T-helper 2 cell treated with Interferon-gamma antibody and Interleukin-4, amounts not matched to agents 100 ng/mL and 5 ng/mL, for 36 hours (primary cell): Measurements from ENCODE around the gene ADRM1. TPM values are rescaled to one million over a fixed set of nuclear protein-coding genes. Genes with fewer than 3 reads are reported as not detected.

Experiments used
- intact Hi-C: fragments of 100-400 bp; cut with micrococcal nuclease; formaldehyde crosslinking; loops from one replicate; pipeline ENCODE4 v1.15.1; 2023
- total RNA-seq: library from RNA; stranded (reverse); gene quantifications from 2 replicates; pipeline ENCODE4 v1.2.3, GENCODE V29; 2022

ADRM1 gene
- total RNA-seq, 1 donor from 2014 or later = 114 TPM

DNA sequence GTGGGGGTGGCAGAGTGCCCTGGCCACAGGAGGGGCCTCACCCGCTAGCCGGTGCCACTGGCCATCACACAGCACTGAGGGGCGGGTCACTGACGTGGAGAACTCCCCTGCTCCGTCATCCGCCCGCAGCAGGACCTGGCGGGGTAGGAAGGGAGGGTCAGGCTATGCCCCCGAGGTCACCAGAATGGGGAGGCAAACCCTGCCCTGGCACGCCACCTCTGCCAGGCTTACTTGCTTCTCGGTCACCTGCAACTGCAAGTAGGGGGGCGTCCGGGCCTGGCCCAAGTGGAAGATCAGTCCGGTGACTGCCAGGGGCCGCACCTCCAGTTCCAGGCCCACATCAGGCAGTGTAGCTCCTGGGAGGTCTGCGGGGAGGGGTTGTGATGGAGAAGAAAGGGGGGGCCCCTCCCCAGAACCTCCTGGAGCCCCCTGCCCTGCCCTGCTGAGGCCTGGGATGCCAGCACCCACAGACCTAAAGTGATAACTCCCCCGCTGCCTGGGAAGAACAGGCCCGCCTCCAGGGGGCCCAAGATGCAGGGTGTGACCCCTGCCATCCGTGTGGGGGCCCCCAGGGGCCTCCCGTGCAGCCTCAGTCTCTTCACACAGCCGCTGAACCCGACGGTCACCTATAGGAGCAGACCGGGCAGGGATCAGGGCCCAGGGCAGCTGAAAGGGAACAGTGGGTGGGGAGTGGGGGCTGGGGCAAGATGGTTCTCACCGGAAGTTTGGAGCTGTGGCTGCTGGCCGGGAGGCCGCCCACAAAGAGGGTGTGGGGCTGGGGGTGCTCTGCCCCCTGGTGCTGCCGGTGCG is 7.4 kb downstream of the ADRM1 start:
- intact Hi-C loops = no loop called here

DNA sequence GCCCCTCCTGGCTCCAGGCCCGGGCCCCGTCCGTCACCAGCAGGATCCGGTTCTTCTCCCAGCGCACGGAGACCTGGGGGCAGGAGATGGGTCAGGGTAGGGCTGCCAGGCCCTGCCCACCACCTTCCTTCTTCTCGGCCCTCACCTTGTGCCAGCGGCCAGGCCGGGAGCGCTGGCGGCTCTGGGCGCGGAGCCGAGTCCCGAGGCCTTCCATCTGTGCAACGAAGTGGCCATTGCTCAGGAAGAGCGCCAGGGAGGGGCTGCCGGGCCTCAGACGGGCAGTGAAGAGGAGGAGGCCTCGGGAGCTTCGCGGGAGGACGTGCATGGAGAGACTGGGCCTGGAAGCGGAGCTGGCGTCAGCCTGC is 7.9 kb downstream of the ADRM1 start:
- intact Hi-C loops = no loop called here

DNA sequence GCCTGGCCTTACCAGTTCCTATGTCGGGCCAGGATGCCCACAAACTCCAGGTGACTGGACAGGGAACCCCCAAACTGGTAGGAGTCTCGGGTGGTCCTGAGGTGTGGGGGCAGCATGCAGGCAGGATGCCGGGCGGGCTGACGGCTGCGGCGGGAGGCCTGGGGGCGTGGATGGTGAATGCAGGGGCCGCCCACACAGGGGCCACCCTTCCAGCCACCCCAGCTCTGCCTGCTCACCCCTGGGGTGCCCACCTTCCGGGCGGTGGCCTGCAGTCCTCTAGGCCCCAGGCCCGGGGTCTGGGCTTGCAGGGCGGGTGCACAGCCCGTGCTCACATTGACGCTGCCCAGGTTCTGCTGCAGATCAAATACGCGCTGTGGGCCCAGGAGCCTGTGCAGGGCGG is 8.4 kb downstream of the ADRM1 start:
- intact Hi-C loops = no loop called here

DNA sequence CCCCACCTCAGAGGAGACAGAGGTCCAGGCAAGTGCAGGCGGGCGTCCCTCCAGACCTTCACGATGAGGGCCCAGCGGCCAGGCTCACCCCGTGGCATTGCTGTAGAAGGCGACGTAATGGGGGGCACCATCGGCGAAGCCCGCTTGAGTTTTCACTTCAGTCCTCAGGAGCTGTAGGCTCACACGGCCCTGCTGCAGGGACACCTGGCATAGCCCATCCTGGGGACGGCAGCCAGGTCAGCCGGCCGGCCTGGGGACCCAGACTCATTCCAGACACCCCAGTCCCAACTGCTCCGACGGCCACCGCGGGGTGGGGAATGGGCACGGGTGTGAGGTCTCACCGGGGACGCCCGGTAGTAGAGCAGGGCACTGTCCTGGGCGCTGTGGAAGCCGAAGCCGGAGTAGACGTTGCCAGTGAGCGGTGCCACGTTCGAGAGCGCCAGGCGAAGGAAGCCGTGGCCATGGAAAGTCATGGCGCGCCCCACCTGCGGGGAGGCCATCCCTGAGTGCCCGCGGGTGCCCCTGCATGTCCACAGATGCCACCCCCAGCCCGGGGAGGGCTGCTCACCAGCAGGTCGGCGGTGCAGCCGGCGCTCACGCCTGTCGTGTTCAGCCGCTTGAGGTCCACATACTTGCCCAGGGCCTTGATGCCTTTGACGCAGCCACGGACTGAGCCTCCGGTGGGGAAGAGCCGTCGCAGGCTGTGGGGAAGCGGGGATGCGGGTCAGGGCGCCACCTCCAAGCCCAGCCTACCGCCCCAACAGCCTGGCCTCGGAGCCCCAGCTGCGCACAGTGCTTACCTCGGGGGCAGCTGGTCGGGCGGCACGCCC is 9.2 kb downstream of the ADRM1 start:
- intact Hi-C loops = no loop called here

DNA sequence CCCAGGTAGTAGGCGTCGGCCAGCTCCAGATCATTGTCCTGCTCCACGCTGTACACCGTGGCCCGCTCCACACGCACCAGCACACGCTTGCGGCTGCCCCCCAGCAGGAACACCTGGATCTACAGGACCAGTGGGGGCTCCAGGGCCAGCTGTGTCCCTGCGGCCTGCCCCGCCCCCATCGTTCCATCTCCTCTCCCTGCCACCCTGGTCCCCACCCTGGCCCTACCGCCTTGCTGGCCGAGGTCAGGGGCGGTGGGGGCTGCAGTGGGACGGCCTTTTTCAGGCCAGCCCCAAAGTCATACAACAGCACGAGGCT is 9.8 kb downstream of the ADRM1 start:
- intact Hi-C loops = no loop called here

DNA sequence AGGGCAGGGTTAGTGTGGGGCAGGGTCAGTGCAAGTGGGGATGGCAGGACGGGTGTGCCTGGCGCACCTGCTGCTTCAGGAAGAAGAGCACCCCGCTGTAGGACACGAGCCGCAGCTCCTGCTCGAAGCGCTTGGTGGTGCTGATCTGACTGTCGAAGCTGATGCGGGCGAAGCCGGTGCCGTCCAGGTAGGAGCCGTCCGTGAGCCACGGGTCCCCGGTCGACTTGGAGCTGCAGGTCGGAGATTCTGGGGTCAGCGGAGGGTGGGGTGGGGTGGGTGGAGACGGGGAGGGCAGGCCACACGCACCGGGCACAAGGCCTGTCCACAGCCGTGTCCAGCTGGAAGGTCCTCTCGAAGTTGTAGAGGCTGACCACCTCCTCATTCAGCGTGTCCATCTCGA is 10.2 kb downstream of the ADRM1 start:
- intact Hi-C loops = no loop called here

DNA sequence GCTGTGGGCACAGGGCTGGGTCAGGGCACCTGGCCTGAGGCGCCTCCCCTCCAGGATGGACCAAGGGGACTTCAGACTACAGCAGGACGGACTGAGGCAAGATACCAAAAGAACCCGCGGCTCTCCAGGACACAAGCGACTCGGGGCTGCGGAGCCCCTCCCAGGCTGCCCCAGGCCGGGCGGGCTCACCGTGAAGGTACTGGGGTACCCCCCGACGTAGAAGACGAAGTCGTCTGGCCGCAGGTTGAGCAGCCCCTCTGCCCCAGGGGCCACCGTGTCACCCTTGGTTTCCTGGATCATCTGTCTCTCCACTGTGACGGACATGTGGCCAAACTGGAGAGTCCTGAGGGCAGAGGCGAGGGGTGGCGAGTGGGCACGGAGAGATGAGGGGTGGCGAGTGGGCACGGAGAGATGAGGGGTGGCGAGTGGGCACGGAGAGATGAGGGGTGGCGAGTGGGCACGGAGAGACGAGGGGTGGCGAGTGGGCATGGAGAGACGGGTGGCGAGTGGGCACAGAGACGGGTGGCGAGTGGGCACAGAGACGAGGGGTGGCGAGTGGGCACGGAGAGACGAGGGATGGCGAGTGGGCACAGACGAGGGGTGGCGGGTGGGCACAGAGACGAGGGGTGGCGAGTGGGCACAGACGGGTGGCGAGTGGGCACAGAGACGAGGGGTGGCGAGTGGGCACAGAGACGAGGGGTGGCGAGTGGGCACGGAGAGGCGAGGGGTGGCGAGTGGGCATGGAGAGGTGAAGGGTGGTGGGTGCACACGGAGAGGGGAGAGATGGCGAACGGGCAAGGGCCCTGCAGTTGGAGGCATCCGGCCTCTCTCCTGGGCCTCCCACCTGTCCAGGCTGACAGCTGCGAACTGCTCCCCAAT is 10.9 kb downstream of the ADRM1 start:
- intact Hi-C loops = no loop called here

DNA sequence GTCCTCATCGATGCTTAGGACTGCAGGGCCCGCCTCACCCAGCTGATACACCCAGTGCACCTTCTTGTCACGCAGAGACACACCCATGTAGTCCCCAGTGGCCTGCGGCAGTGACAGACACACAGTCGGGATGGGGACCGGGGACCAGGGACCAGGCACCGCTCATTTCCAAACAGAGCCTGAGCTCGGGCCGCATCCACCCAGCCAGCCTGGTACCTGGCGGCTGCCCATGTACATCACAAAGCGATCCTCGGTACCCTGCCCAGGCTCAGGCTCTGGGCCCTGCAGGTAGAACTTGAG is 11.5 kb downstream of the ADRM1 start:
- intact Hi-C loops = no loop called here

DNA sequence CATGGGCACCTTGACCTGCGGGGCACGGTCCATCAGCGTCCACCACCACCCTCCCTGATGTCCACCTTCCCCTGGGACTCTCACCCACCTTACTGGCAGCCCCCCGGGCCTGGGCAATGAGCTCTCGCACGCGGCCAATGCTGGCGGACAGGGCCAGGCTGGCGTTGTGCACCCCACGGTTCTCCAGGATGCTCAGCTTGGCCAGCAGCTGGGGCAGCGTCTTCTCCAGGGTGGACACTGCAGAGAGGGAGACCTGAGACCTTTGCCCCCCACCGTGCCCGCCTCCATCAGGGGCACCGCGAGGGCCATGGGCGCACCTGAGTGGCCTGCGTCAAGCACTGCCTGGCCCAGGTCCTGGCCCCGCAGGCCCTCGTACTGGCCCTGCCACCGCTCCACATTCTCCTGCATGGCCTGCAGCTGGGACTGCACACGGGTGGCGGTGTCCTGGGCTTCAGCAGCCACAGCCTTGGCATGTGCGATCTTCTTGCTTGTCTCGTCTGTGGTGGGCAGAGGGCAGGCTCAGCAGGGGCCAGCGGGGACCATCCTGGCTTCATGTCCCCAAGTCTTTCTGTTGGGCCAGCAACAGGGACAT is 12.0 kb downstream of the ADRM1 start:
- intact Hi-C loops = no loop called here

DNA sequence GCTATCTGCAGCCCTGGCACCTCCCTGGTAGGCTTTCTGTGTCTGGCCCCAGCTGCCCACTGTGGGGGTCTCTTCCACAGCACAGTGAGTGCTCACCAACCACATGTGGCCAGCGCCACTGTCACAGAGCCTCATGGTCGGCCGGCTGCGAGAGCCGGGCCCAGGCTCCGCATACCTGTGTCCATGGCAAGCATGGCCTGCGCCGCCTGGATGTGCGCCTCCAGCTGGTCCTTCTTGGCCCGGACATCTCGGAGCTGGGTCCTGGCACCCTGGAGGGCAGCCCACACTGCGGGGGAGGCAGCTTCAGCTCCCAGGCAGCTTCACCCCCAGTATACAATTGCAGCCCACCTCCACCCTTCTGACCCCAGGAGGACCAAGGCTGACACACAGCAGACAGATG is 13.0 kb downstream of the ADRM1 start:
- intact Hi-C loops = no loop called here

DNA sequence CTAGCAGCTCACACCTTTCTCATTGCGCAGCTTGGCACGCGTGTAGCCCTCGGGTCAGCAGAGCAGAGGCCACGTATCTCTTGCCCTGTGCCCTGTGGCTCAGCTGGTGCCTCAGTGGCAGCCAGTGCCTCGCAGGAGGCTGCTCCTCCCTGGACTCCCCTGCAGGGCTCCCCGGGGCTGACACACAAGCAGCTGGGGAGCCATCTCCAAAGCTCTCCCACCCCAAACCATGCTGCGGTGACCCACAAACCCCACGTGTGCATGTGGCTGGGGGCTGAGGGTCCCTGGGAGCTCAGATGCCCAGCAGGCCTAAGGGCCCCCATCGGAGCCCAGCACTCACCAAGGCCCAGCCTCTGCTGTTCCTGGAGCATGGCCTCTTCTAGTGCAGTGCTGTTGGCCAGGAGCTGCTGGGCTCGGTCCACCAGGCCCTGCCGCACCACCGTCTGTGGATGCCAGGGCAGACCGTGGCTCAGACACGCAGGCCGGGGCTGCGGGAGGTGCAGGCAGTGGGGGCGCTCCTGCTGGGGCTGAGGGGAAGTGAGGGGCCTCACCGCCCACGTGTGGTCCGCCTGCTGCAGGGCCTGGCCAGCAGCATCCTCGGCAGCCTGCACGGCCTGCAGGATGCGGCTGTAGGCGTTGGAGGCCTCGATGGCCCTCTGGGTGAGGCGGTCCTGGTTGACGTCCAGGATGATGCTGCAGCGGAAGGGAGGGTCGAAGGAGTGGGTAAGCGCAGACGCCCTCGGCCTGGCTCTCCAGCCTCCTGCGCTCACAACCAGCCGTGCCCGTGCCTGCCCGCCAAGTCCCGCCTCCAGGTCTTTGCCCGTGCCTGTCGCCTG is 13.8 kb downstream of the ADRM1 start:
- intact Hi-C loops = no loop called here

DNA sequence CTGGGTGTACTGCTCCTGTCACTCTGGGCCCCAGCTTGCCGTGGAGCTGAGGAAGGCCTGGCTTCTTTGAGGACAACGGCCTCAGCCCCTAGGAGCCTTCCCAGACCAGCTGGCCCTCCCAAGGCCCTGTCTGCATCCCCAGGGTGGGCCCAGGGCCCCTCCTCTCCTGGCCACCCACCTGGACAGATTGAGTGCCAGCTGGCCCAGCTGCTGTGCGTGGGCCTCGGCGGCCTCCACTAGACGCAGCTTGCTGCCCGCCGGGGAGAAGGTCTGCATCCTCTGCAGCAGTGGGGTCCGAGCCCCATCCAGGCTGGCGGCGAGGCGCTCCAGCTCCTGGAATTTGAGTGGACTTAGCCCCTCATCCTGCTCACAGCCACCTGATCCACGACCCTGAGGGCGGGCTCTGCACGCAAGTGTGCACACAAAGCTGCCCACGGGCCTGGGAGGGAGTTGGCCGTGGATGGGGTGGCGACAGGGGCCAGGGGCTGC is 14.4 kb downstream of the ADRM1 start:
- intact Hi-C loops = no loop called here

DNA sequence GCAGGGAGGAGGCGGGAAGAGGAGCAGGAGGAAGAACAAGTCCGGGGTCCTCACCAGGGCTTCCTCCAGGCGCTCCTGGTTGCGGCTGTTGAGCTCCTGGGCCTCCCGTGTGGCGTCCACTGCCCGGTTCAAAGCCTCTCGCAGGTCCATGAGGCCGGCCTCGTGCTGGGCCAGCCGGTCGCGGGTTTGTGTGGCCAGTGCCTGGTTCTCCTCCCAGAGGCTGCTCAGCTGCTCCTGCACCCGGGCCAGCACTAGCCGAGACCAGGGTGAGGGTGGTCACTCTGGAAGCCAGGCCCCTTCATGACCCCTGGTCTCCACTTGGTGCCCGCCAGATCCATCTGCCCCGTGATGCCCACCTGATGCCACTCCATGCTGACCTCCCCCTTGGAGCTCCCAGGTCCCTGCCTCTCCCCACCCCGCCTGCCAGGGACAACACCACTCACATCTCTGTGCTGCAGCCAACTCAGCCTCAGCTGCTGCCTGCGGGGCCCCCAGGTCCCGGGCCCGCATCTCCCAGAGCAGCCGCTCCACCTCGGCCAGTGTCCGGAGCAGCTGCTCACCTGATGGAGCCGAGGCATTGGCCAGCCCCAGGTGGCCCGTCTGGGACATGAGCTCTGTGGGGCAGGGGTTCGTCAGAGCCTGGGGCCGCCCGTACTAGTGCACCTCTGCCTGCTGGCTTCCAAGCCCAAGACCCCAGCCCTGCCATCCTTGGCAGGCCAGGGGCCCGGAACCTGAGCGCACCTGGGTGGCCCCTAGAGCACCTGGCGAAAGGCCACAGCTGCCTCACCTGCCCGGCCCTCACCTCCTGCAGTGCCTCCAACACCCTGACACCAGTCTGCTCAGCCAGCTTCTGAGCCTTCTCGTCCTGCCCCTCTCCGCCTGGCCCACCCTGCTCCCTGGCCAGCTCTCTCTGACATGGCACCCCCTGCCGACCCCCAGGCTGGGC is 15.9 kb downstream of the ADRM1 start:
- intact Hi-C loops = no loop called here

DNA sequence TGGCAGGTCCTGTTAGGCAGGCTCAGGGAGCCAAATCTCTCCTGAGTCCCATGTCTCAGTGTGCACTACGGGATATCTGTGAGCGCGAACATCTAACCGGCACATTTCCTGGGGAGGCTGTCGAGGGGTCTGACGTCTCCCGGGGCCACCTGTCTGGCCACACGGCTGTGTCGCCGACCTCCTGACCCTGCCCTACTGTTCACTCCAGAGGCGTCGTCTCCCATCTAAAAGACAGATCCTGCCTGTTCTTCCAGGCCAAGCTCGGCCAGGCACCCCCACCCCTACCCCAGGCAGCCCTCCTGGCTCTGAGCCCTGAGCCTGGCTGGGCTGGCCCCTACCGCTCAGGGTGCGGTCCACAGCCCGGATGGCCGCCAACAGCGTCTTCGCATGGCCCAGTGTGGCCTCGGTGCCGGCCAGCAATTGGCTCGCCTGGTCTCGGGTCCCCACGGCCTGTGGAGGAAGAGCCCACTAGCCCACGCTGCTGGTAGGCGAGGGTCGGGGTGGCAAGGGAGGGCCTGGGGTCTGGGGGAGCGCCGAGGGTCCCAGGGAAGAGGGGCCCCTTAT is 16.6 kb downstream of the ADRM1 start:
- intact Hi-C loops = no loop called here

DNA sequence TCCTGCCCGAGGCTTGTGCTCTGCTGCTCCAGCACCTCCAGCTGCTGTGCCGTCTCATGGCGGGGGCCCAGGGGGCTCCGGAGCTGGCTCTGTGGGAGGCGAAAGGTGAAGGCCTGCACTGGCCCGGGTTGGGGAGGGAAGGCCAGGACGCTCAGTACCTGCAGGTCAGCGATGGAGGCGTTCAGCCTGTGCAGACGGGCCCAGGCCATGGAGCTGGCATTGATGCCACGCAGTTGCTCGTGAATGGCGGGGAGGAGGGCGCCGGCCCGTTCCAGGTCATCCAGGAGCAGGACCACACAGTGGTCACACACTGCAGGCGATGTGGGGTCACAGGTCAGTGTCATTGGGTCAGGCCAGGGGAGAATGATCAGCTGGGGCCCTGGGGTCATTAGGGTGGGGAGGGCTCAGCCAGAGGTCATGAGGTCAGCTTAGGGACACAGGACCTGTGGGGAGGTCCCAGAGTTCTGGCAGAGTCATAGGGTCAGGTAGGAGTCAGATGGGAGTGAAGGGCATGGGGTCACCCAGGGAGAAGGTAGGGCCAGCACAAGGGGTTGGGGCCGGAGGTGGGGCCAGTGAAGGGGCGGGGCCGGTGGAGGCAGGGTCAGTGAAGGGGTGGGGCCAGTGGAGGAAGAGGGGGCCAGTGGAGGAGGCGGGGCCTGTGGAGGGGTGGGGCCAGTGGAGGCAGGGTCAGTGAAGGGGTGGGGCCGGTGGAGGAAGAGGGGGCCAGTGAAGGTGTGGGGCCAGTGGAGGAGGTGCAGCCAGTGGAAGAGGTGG is 18.0 kb downstream of the ADRM1 start:
- intact Hi-C loops = no loop called here

DNA sequence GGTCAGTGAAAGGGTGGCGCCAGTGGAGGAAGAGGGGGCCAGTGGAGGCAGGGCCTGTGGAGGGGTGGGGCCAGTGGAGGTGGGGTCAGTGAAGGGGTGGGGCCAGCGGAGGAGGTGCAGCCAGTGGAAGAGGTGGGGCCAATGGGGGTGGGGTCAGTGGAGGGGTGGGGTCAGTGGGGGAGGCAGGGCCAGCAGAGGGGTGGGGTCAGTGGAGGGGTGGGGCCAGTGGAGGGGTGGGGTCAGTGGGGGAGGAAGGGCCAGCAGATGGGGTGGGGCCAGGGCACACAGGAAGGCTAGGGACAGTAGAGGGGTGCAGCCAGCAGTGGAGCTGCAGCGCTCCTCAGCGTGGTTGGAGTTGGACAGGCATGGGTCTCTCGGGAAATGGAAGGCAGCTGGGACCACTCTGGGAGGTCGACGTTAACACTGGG is 18.7 kb downstream of the ADRM1 start:
- intact Hi-C loops = no loop called here

DNA sequence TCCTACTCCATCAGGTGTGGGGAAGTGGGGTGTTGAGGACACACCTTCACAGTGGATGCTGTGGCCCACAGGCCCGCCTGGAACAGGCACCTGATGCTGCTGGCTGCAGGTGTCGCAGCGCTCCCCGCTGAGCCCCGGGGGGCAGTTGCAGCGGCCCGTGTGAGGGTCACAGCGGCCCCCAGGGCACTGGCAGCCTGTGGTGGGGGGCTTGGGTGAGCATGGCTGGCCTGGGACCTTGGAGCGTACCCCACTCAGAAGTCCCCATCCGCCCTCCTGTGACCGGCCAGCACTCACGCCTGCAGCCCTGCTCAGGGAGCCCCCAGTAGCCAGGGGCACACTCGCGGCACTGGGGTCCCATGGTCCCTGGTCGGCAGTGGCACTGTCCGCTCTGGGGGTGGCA is 19.2 kb downstream of the ADRM1 start:
- intact Hi-C loops = no loop called here

DNA sequence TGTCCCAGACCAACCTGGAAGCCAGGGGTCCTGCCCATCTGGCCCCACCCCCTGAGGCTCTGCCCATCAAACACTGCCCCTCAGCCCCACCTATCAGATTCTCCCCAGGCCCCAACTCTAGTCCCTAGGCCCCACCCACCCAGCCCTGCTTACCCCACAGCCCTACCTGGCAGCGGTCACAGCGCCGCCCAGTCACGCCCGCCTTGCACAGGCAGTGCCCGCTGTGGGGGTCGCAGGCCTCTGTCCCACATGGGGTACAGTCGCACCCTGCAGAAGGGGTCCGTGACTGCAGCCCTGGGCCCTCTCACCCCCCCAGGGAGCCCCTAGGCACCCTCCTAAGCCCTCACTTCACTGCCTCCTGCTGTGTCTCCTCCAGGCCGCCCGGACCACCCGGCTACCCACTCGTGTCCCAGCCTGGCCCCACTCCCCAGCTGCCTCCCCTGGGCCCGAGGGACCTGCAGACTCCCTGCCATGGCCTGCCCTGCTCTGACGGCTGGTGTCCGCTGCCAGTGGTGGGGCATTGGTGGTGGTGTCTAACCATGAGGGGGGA is 19.8 kb downstream of the ADRM1 start:
- intact Hi-C loops = no loop called here
